HS-5 (cell line): ENCODE results near the gene SART3.
"Not testable (repeated sequence)": the region's sequence is repeated elsewhere in the genome, so short reads cannot be mapped to it uniquely, and the experiment has no call there.

Experiments
- DNase-seq: peaks from one replicate; pipeline ENCODE4 v3.0.0-alpha.2; 2012; ENCODE audit warnings: low read depth

The SART3 gene

DNA sequence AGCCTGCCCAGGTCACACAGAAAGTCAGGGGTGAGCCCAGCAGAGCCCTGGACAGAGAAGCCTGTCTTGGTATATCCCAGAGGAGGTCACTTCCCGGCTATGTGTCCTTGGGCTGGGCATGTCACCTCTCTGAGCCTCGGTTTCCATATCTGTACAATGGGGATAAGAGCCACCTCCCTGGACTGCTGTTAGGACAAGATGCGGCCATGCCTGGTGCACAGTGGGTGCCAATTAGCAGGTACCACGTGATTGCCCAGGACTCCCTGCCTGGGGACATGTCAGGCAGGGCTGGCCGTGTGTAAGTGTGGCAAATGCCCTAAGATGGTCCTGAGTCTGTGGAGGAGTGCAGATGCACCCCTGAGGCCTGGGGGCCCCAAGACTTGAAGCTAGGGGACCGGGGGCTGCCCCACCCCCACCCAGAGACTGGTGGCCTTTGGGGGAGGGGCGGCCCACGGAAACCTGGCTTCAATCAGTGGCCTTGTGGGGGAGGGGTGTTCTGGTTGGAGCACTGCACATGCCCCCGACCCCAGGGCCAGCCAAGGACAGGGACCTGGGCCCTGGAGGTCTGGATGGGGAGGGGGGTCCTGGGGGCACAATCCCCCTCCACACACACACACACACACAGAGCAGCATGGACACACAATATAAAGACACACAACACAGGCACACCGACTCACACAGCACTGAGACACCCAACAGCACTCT lies 36.0 kb upstream of the SART3 start:
- DNase-seq = no peak

DNA sequence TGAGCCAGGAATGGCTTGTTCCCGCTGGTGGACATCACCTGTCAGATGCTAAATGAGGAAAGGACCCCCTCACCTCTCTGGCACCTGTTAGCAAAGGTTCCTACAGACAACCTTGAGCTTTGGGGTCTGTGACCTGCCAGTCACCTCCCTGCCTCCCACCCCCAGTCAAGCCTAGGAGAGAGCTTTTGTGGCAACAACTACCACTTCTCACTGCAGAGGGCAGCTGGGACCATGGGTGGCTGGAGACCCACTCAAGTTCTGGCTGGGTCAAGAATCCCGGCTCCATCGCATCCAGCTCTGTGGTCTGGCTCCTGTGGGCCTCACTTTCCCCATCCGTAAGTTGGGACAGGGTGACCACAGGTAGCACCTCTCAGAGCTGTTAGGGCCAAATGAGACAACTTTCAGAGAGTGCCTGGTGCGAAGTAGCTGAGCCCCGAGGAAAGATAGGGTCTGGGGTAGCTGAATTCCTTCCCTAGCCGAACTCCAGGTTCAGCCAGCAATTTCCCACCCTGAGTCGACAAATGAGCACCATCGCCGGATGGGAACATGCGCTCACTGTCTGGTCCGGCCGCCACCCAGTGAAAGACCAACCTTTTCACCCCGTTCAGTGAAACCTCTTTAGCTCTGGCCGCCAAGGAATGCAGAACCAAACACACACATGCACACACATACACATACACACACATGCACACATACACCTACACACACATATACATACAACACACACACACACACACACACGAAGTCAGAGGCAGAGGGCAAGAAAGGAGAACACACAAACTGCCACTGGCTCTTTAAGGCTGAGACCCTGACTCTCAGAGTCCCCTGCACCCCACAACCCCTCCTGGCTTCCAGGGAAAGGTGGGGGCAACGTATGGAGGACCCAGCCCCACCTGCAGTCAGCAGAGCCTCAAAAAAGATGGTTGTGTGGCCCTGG lies 35.0 kb upstream of the SART3 start:
- no peak for DNase-seq

DNA sequence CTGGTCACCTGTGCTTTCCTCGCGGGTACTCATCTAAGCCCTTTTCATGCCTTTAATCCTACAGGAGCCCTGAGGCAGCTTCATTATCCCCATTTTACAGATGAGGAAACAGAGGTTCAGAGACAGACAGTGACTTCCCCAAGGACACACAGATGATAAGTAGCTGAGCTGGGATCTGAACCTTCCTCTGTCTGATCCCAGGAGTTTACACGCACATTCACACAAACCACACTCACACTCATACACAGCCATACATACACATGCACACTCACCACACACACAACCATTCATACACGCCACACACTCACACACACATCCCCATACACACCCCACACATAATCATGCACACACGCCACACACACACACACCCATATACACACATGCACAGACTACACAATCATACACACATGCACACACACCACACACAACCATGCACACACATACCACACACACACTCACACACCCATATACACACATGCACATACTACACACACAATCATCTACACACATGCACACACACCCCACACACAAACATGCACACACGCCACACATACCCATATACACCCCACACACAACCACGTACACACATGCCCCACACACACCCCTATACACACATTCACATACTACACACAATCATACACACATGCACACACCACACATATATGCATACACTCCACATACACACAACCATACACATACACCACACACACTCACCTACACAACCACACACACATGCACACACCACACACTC lies 34.2 kb upstream of the SART3 start:
- no peak for DNase-seq

DNA sequence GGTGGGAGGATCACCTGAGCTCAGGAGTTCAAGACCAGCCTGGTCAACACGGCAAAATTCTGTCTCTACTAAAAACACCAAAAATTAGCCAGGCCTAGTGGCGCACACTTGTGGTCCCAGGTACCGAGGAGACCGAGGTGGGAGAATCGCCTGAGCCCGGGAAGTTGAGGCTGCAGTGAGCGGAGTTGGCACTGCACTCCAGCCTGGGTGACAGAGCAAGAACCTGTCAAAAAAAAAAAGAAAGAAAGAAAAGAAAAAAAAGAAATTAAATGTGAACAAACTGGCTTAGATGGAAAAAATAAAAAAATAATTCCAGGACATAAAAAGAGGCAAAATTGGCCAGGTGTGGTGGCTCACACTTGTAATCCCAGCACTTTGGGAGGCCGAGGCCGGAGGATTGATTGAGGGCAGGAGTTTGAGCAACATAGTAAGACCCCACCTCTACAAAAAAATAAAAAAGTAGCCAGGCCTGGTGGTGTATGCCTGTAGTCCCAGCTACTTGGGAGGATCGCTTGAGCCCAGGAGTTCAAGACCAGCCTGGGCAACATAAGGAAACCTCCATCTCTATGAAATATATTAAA lies 33.4 kb upstream of the SART3 start:
- no peak for DNase-seq

DNA sequence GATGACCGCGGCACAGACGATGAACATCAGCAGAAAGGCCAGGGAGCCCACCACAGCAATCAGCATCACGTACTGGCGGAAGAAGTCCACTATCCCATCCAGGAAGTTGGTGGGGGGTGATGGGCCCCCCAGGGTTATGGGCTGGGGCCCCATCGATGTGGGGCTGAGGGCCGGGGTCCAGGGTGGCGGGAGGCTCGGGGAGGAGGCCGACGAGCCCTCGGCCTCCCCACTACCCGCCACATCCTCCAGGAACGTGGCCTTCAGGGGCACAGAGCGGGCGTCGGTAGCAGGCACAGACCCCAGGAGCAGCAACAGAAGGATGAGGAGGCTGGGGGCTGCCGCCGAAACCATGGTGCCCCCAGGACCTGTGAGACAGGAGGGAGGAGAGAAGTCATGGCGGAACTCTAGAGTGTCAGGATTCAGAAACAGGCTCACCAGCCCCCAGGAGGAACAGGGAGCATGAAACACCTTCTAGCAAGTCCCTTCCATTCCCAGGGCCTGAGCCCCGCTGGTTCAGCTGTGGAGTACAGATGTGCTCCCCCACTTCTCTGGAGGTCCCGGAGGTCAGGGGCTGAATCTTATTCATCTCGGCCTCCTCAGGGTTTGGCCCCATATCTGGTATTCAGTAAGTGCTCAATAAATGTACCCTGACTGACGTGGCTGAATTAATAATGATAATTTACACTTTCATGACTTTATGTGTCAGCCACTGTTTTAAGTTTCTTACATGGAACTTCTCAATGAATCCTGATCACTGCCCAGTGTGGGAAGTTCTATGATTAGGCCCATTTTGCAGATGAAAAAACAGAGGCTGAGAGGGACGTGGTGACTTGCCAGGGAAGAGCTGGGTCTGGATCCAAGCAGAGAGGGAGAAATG lies 31.3 kb upstream of the SART3 start:
- DNase-seq = no peak

DNA sequence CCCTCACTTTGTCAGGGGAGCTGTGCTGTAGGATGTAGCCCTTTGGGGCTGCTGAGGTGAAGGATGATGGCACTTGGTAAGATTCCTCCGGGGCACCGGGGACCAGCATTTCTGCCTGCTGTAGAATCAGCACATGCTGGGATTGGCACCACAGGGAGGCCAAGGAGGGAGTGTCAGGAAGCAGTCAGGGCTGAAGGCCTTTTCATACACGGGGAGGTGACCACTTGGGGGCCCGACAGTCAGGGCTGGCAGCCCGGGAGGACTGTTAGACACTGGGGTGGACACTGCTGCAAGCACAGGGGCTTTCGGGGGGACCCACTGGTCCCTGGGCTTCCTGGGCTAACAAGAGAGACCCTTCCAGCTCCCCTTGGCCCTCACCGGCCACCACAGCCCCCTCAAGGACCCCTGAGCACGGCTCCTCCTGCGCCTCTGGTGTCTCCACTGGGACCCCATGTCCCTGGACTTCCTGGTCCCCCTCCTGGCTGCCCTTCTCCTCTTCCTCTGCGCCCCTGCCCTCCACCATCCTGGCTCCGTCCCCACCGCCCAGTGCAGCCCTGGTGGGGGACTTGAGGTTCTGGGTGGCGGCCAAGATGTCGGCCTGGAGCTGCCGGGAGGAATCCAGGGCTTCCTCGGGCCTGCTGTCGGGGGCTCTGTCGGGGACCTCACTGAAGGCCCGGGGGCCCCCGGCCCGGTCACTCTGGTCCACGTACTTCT lies 30.5 kb upstream of the SART3 start:
- DNase-seq = no peak

DNA sequence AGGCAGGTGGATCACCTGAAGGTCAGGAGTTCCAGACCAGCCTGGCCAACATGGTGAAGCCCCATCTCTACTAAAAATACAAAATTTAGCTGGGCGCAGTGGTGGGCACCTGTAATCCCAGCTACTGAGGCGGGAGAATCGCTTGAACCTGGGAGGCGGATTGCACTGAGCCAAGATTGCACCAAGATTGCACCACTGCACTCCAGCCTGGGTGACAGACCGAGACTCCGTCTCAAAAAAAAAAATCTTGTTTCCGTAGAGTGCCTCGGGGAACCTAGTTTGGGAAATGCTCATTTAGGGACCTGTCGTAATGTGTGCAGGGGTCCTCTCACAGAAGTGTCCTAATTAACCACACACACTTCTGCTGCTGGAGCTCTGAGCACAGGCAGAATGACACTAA lies 29.5 kb upstream of the SART3 start:
- DNase-seq = not testable (repeated sequence)

DNA sequence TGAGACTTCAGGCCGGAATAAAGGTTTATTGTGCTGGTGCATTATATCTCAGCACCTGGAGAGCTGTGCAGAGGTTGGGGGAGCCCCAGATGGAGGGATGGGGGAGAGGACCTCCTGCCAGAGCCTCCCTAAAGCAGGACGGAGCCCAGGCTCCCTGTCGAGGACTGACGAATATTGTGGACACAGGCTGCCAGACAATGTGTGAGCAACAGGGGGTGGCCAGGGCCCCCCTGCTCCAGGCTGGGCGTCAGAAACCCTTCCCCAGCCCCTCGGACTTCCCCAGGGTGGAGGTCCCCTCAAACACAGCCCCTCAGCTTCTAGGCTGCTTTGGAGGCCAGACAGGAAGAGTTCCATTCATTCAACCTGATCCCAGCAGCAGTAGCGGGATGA lies 28.9 kb upstream of the SART3 start:
- no peak for DNase-seq

DNA sequence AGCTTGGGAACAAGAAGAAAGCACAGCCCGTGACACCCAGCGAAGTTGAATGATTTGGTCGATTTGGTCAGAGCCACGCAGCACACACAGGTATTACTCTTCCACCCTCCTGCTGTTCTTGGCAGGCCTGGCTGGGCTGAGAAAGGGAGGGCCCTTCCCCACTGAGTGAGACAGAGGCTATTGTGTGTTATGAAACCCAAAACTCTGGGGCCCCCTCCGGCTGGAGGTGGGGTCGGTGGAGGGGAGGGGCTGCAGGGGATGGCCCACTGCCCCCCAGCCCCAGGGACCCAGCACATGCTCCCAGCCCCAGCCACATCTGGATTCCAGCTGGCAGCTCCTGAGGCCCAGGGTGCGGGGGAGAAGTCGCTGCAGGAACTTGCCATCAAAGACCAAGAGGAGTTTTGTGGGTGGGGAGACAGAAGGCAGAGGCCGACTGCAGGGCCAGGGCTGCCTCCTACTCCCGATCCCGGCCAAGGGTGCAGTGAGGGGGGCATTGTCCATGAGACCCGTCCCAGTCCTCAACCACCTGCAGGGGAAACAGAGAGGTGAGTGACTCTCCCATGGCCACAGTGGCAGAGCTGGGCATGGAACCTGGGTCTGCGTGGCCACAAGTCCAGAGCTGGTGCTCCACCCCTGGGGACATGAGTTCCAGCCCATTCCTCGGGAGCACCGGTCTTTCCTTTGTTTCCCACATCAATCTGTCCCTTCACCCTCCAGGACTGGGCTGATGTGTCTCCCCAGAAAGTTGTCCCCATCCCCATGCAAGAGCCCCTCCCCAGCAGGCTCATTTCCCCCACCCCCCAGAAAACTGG lies 28.3 kb upstream of the SART3 start:
- no peak for DNase-seq

DNA sequence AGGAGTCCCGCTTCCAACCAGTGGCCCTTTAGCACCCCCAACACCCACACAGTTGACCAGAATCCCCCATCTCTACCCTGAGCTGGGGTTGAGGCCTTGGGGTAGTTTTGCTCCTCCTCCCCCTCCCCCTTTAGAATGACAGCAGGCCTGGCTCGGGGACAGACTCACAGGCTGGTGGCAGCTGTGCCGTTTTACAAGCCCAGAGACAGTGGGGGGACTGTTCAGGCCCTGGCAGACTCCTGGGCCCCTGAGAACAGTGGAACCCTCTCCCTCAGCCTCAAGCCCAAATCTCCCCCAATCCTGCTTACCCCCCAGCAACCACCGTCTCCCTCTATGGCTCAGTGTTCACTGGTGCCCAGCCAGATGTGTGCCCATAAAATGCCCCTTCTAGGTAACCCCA lies 26.9 kb upstream of the SART3 start:
- no peak for DNase-seq

DNA sequence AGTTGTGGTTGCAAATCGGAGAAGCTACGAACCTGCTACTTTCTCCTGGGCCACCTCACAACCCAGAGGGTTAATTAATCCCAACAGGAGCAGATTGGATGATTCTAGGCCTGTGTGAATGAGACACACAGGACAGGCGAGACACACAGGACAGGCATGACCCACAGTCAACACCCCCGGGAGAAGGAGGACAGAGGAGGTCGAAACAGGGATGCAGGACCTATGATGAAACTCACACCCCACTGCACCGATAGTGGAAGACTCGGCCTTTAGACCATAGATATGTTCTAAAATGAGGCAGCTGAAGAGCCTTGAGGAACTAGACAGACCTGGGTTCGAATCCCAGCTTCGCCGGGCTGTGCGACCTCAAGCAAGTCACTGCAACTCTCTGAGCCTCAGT lies 25.3 kb upstream of the SART3 start:
- DNase-seq = no peak

DNA sequence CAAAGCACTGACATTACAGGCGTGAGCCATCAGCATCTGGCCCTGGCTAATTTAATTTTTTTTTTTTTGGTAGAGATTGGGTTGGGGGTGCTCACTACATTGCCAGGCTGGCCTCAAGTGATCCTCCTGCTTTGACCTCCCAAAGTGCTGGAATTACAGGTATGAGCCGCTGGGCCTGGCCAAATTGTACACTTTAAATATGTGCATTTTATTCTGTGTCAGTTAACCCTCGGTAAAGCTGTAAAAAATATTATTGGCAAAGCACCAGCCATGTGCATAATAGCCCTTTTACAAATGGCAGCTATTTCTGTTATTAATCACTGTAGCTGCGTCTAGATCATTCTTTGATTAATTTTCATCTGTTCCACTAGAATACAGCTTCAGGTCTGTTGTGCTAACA lies 24.9 kb upstream of the SART3 start:
- no peak for DNase-seq

DNA sequence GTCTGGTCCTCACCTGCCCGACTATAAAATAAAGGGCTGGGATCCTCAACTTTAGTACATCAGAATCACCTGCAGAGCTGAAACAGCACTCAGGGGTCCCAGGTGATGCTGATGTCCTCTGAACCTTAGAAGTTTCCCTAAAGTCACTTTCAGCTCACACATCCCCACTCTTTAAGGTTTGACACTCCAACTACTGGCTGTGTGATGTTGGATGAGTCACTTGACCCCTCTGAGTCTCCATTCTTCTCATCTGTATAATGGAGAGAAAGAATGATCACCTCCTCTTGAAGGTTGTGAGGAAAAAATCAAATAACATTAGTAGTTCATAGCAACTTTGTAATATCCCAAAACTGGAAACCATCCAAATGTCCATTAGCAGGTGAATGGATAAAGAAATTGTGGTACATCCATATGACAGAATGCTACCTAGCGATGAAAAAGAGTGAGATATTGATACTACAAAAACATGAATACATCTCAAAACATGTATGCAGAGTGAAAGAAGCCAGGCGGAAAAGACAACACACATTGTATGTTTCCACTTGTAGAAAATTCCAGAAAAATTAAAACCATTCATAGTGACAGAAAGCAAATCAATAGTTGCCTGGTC lies 23.6 kb upstream of the SART3 start:
- no peak for DNase-seq

DNA sequence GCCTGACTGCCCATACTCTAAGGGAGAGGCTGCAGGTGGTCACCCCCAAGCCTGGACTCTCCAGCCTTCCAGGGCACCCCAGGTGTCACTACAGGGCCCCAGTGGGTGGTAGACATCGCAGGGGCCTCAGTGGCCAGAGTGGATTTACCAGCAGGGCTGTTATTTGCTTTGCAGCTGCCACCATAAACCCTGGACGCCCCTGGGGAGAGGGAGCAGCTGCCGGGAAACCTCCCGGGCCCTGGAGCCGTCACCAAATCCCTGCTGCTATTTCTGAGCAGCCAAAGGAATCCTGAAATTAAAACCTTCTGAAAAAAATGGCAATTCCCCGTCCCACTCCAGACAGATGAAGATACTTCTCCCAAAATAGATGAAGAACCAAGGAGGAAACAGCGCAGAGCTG lies 23.0 kb upstream of the SART3 start:
- no peak for DNase-seq

DNA sequence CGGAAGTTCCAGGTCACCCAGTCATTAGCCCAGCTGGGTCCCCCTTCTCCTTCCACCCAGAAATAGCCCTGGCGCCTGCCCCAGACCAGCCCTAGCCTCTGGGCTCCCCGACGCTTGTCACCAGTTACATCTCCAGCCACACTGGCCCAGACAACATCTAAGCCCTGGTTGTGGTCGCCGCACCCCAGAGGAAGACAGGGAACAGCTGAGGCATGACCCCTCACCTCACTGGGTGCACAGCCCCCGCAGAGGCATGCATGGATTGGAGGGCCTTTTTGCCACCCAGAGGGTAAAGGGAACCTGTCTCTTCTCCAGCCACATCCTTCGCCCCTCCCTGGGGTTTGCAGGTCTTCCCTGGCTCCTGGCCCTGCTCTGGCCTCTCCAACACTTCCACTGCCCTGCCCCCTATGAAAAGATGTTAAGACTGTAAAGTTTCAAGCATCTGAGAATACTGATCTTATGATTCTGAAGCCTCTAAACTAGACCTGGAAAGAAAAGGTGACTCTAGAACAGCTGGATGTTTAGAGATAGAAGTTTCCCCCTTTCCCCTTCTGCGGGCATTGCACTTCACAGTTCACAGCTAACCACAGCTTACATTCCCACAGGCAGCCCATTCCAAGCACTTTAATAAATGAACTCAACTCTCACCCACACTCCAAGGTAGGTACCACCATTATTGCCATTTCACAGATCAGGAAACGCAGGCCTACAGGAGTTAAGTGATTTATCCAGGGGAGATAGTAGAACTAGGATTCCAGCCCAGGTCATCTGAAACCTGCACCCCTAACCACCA lies 22.2 kb upstream of the SART3 start:
- no peak for DNase-seq

DNA sequence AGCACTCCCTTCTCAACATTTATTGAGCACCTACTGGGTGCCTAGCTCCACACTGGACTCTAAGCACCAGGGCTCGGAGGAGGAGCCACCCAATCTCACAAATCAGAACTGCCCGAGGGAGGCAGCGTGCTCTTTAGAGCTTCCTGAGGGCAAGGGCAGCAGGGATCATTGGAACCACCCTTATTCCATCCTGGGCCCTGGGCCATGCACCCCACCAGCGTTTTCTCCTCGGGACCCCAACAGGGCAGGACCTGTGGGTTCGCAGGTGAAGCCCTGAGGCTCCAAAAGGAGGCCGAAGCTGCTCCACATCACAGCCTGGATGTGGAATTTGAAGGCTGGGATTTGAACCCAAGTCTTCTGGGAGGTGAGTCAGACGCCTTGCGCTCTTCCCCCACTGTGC lies 21.5 kb upstream of the SART3 start:
- no peak for DNase-seq

DNA sequence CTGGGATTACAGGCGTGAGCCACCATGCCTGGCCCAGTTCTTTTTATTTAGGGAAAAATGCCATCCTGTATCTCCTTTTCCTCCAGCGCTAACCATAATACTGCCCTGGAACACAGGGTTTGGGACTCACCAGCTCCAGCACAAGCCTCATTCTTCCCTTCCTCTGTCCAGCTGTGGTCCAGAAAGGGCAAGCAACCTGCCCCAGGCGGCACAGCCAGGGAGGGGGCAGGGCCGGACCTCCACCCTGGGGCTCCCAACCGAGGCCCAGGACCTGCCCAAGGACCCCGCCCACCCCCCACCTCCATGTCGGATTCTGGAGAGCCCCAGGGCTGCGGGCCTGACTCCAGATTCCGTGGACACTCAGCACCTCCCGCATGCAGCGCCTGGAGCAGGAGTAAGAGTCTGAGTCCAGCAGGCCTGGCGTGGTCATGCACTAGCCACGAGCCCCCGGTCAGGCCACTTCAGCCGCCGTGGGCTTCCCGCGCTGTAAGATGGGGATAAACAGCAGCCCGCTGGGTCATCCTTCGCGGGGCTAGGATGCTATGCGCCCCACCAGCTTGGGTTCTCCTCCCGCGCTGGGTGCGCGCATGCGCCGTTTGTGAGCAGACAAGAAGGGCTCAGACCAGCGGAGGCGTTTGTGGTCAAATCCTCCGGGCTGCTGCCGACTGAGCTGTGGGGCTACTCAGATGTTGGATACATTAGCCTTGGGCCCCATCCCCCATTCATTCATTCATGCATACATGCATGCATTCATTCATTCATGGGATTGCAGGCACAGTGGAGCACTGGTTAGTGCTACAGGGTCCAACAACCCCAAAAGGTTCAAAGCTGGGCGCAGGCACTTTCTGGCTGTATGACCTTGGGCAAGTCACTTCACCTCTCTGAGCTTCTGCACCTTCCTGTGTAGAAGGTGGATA lies 20.6 kb upstream of the SART3 start:
- DNase-seq = no peak

DNA sequence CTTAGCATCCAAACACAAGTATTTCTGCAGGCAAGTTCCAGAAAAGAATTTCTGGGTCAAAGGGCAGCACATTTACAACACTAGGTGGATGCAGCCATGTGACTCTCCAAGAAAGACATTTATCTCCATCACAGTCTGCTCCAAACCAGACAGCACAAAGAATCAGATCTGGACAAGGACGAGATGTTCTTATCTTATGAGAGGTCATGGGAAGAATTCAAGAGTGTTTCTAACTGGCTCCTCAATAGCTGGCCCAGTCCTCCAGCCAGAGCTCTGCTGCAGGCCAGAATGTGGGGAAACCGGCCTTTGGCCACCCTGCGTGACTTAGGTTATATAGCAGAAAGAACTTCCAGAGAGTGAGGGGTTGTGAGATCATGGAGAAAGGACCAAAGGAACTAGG lies 19.6 kb upstream of the SART3 start:
- DNase-seq = no peak
